ENCODE measurements around the gene TRERF1. TPM values are rescaled to one million over a fixed set of nuclear protein-coding genes. Genes with fewer than 3 reads are reported as not detected.

TRERF1 gene
- polyA plus RNA-seq, 1 donor = 5.1 TPM

DNA sequence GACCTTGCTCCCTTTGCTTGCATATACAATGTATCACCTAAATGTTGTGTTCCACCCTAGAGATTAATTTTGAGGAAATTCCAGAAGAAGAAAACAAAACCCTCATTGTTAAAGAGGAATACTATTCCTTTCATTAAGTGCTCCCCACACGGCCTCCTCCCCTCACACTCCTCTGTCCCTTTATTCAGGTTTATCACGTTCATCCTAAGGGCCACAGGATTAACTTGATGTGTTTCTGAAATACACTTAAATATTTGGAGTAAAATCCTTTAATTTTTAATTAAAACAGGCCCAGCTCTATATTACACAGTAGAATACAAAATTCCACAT, 144.6 kb downstream of the TRERF1 start:
- no peaks in the 10 kb centered on the region for H3K27me3 ChIP-seq (ENCODE audit: control insufficient read depth, insufficient read depth, low read length)
- WGBS (ENCODE audit: insufficient coverage, low lambda C conversion rate) = no CpG with 5 or more reads among the region's 2 CpGs
- no peak for DNase-seq

DNA sequence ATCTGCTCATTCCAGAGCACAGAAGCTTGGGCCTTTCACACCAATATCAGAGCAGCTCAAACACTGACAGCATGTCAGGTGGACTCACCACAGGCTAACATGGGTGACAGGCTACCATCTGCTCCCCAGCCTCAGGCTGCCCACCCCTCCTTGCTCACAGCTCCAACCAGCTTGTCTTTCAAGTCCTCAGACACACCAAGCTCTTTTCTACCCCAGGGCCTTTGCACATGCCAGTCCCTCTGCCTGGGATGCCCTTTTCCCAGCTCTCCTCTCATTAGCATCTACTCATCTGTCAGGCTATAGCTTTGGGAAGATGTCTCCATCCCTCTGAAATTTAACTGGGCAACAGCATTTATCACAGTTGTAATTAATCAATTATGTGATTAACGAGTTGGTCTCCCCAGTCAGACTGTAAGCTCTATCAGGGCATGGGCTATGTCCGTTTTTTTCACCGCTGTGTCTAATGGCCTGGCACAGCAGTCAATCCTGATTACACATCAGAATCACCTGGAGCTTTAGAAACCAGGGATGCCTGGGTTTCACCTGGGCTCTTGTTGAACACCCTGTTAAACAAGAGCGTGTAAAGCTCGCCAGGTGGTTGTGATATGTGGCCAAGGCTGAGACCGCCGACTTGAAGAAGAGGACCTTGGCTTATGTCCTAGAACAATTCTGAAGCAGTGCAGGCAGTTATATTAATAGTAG, 145.1 kb downstream of the TRERF1 start:
- Histone ChIP-seq H3K36me3 (ENCODE audit: control insufficient read depth, insufficient read depth, low read length) (no peaks in the 10 kb centered on the region), H3K4me3 (ENCODE audit: low read length) (no peak overlapping the region), H3K9me3 (ENCODE audit: control insufficient read depth, low read depth, low read length) (no peaks in the 10 kb centered on the region), H3K27me3 (ENCODE audit: control insufficient read depth, insufficient read depth, low read length) (no peaks in the 10 kb centered on the region), H3K27ac (ENCODE audit: low read length) (no peak overlapping the region), H3K4me1 (ENCODE audit: control insufficient read depth, insufficient read depth, low read length) (peaks cover 3% of the 10 kb centered on the region)
- WGBS (ENCODE audit: insufficient coverage, low lambda C conversion rate) = no CpG with 5 or more reads among the region's 7 CpGs
- peak in 1 of 2 donors; percentile 45 for DNase-seq

More for the DNA sequence above, 144.6 kb downstream of the TRERF1 start:
- no peaks in the 10 kb centered on the region for H3K9me3 ChIP-seq (ENCODE audit: control insufficient read depth, low read depth, low read length)
- no peaks in the 10 kb centered on the region for H3K36me3 ChIP-seq (ENCODE audit: control insufficient read depth, insufficient read depth, low read length)
- H3K4me1 ChIP-seq (ENCODE audit: control insufficient read depth, insufficient read depth, low read length) = peaks cover 3% of the 10 kb centered on the region
- no peak overlapping the region for H3K27ac ChIP-seq (ENCODE audit: low read length)
- no peak overlapping the region for H3K4me3 ChIP-seq (ENCODE audit: low read length)

DNA sequence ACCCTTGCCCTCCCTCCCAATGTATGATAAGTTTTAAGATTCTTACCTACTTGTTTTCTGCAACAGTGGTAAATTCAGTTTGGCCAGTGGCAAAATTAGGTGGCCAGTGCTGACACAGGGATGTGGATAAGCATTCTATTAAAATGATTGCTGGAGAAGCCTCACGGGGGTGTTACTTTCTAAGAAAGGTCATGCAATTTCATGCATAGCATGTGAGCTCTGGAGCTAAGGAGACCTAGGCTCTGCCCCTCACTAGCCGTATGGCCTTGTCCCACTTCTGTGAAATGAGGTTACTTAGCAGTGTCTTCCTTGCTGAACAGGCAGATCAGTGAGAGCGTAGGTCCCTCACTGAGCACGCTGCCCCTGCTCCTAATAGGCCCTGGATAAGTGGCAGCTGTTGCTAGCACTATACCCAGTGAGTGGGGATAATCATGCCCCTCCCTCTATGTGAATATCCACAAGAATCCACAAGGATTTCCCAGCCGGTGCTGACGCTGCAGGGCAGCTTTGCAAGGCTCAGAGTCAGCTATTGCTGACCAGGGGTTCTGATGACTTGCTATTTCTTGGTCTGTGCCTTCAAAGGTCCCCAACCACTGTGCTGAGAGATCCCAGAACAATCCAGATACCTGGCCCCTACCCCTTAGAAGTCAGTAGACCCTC, 147.5 kb downstream of the TRERF1 start:
- Histone ChIP-seq H3K4me1 (ENCODE audit: control insufficient read depth, insufficient read depth, low read length) (peaks cover 3% of the 10 kb centered on the region), H3K4me3 (ENCODE audit: low read length) (no peak overlapping the region), H3K36me3 (ENCODE audit: control insufficient read depth, insufficient read depth, low read length) (no peaks in the 10 kb centered on the region), H3K9me3 (ENCODE audit: control insufficient read depth, low read depth, low read length) (no peaks in the 10 kb centered on the region), H3K27ac (ENCODE audit: low read length) (no peak overlapping the region), H3K27me3 (ENCODE audit: control insufficient read depth, insufficient read depth, low read length) (no peaks in the 10 kb centered on the region)
- WGBS (ENCODE audit: insufficient coverage, low lambda C conversion rate) = no CpG with 5 or more reads among the region's 6 CpGs
- no peak for DNase-seq

DNA sequence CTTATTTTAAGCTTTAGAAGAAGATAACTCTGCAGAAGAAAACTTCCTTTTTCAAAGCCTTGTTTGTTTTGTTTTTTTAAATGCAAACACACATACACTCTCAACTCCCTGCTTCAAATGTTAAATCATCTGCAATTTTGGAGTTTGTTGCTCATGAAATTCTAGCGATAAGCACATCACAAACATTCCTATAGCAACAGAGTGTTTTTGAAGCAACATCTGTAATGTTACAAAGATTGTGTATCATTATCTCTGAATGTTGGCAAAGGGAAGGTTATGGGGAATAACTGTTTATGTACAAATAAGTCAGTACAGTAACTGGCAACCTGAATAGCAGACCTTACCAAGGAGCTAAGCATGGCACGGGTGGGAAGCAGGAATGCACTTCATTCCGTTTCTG, 149.3 kb downstream of the TRERF1 start:
- Histone ChIP-seq H3K4me1 (ENCODE audit: control insufficient read depth, insufficient read depth, low read length) (peaks cover 3% of the 10 kb centered on the region), H3K27me3 (ENCODE audit: control insufficient read depth, insufficient read depth, low read length) (no peaks in the 10 kb centered on the region), H3K36me3 (ENCODE audit: control insufficient read depth, insufficient read depth, low read length) (no peaks in the 10 kb centered on the region), H3K4me3 (ENCODE audit: low read length) (no peak overlapping the region), H3K27ac (ENCODE audit: low read length) (no peak overlapping the region), H3K9me3 (ENCODE audit: control insufficient read depth, low read depth, low read length) (no peaks in the 10 kb centered on the region)
- DNase-seq = no peak
- WGBS (ENCODE audit: insufficient coverage, low lambda C conversion rate) = no CpG with 5 or more reads among the region's 3 CpGs

DNA sequence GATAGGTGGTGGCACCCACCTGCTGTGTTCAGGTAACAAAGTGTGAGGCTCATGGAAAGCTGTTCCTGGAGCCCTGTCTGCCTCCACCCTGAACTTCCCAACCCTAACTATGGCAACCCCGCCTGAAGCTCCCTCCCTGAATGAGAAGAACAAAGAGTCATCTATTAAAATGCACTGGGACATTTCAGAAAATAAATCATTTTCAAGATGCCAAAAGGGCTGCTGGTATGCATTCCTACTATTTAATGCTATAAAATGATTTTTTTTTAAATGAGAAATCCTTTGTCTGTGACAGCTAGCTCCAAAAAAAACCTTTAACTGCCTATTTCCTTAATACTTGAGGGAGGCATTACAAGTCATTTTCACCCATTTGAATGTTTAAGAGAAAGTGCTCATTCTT, 149.7 kb downstream of the TRERF1 start:
- no peak overlapping the region for H3K4me3 ChIP-seq (ENCODE audit: low read length)
- no peaks in the 10 kb centered on the region for H3K4me1 ChIP-seq (ENCODE audit: control insufficient read depth, insufficient read depth, low read length)
- no peak overlapping the region for H3K27ac ChIP-seq (ENCODE audit: low read length)
- no peak for DNase-seq
- H3K27me3 ChIP-seq (ENCODE audit: control insufficient read depth, insufficient read depth, low read length) = no peaks in the 10 kb centered on the region
- no peaks in the 10 kb centered on the region for H3K36me3 ChIP-seq (ENCODE audit: control insufficient read depth, insufficient read depth, low read length)
- WGBS (ENCODE audit: insufficient coverage, low lambda C conversion rate) = no CpG with 5 or more reads among the region's 1 CpG
- H3K9me3 ChIP-seq (ENCODE audit: control insufficient read depth, low read depth, low read length) = no peaks in the 10 kb centered on the region

DNA sequence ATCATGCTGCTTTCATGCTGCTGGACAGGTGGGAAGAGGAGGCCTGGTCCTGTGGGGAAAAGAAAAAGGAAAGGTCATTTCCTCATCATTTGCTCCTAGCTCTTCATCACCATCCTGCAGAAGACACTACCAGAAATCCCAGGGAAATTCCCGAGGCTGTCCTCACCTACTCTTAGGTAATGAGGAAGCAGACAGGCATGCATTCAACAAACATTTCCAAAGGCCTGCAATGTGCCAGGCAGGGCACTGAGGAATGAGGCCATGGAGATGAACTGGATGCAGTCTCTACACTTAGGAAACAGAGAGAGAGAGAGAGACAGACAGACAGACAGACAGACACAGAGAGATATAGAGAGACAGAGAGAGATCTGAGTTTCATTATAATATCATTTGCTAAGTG, 151.0 kb downstream of the TRERF1 start:
- Histone ChIP-seq H3K4me3 (ENCODE audit: low read length) (no peak overlapping the region), H3K9me3 (ENCODE audit: control insufficient read depth, low read depth, low read length) (no peaks in the 10 kb centered on the region), H3K36me3 (ENCODE audit: control insufficient read depth, insufficient read depth, low read length) (no peaks in the 10 kb centered on the region), H3K4me1 (ENCODE audit: control insufficient read depth, insufficient read depth, low read length) (no peaks in the 10 kb centered on the region), H3K27me3 (ENCODE audit: control insufficient read depth, insufficient read depth, low read length) (no peaks in the 10 kb centered on the region), H3K27ac (ENCODE audit: low read length) (no peak overlapping the region)
- no CpG with 5 or more reads among the region's 1 CpG for WGBS (ENCODE audit: insufficient coverage, low lambda C conversion rate)
- DNase-seq = no peak

DNA sequence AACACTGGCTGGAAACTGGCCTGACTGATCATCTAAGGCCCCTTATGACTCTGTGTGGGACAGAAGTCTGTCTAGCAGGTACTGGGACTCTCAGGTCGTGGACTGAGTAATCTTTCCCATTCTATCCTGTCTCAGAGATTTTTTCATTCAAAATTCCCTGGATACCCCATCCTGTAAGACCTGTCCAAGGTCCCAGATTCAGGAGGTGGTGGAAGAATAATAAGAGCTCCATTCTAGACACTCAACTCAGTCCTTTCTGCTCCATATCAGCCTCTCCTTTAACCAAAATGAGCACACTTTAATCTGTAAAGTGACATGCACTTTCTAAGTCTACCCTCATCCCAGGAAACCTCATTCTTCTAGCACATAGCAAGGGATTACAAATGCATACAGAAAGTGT, 151.5 kb downstream of the TRERF1 start:
- no peak for DNase-seq
- no peaks in the 10 kb centered on the region for H3K36me3 ChIP-seq (ENCODE audit: control insufficient read depth, insufficient read depth, low read length)
- no peak overlapping the region for H3K4me3 ChIP-seq (ENCODE audit: low read length)
- H3K27ac ChIP-seq (ENCODE audit: low read length) = no peak overlapping the region
- H3K27me3 ChIP-seq (ENCODE audit: control insufficient read depth, insufficient read depth, low read length) = no peaks in the 10 kb centered on the region
- WGBS (ENCODE audit: insufficient coverage, low lambda C conversion rate) = no CpG with 5 or more reads among the region's 1 CpG
- H3K4me1 ChIP-seq (ENCODE audit: control insufficient read depth, insufficient read depth, low read length) = no peaks in the 10 kb centered on the region
- no peaks in the 10 kb centered on the region for H3K9me3 ChIP-seq (ENCODE audit: control insufficient read depth, low read depth, low read length)

DNA sequence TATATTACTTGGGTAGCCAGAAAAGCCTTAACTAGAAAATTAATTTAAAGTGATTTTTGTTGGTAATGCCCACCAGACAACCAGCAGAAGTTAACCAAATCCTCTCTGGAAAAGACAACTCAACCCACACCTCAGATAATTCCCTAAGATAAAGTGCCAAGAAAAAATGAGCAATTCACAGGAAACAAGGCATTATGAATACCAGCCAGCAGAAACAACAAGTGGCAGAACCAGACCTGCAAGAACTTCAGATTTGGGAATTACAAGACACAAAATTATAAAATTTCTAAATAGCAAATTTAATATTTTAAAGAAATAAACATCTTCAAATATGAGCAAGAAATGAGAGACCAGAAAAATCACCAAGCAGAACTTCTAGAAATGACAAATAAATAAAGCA, 154.1 kb downstream of the TRERF1 start:
- Histone ChIP-seq H3K9me3 (ENCODE audit: control insufficient read depth, low read depth, low read length) (no peaks in the 10 kb centered on the region), H3K36me3 (ENCODE audit: control insufficient read depth, insufficient read depth, low read length) (no peaks in the 10 kb centered on the region), H3K27ac (ENCODE audit: low read length) (no peak overlapping the region), H3K4me1 (ENCODE audit: control insufficient read depth, insufficient read depth, low read length) (no peaks in the 10 kb centered on the region), H3K27me3 (ENCODE audit: control insufficient read depth, insufficient read depth, low read length) (no peaks in the 10 kb centered on the region), H3K4me3 (ENCODE audit: low read length) (no peak overlapping the region)
- DNase-seq = no peak

DNA sequence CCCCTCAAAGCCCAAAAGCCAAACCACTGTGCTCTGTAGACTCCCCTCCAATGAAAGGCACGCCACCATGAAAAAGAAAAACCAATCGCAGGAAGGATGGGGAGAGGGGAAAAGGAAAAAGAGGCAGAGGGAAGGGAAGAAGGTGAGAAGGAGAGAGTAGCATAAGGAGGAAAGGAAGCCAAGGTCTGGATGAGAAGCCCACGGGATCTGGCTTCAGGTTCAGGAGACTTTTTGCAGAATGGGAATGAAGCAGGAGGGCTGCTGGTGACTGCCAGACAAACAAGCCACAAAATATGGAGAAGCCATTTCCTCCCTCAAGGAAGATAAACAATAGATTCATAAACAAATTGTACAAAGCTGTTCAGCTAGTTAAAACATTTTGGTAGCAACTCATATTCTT, 155.1 kb downstream of the TRERF1 start:
- Histone ChIP-seq H3K9me3 (ENCODE audit: control insufficient read depth, low read depth, low read length) (no peaks in the 10 kb centered on the region), H3K27ac (ENCODE audit: low read length) (no peak overlapping the region), H3K4me1 (ENCODE audit: control insufficient read depth, insufficient read depth, low read length) (no peaks in the 10 kb centered on the region), H3K27me3 (ENCODE audit: control insufficient read depth, insufficient read depth, low read length) (no peaks in the 10 kb centered on the region), H3K4me3 (ENCODE audit: low read length) (no peak overlapping the region), H3K36me3 (ENCODE audit: control insufficient read depth, insufficient read depth, low read length) (no peaks in the 10 kb centered on the region)
- no peak for DNase-seq
- 73% methylated on average over 3 of the region's 3 CpGs for WGBS (ENCODE audit: insufficient coverage, low lambda C conversion rate)

DNA sequence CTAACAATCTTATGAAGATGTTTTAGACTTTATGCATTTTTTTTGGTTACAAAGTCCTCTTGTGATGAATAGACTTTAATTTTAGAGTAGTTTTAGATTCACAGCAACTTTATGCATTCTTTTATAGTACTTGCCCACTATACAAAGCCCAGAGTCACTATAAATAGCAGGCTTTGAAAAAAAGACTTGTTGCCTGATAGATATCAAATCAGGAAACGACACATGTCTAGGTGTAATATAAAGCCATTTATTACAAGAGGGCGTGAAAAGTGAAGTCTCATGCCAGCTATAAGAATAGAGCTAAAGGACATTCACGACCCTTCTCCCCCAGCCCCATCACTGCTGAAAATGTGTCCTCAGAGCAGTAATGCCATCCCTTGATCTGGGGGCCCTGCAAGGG, 156.0 kb downstream of the TRERF1 start:
- no peaks in the 10 kb centered on the region for H3K9me3 ChIP-seq (ENCODE audit: control insufficient read depth, low read depth, low read length)
- H3K27me3 ChIP-seq (ENCODE audit: control insufficient read depth, insufficient read depth, low read length) = no peaks in the 10 kb centered on the region
- 83% methylated on average over 2 of the region's 3 CpGs for WGBS (ENCODE audit: insufficient coverage, low lambda C conversion rate)
- no peaks in the 10 kb centered on the region for H3K4me1 ChIP-seq (ENCODE audit: control insufficient read depth, insufficient read depth, low read length)
- no peak overlapping the region for H3K27ac ChIP-seq (ENCODE audit: low read length)
- H3K36me3 ChIP-seq (ENCODE audit: control insufficient read depth, insufficient read depth, low read length) = no peaks in the 10 kb centered on the region
- no peak overlapping the region for H3K4me3 ChIP-seq (ENCODE audit: low read length)
- DNase-seq = no peak

DNA sequence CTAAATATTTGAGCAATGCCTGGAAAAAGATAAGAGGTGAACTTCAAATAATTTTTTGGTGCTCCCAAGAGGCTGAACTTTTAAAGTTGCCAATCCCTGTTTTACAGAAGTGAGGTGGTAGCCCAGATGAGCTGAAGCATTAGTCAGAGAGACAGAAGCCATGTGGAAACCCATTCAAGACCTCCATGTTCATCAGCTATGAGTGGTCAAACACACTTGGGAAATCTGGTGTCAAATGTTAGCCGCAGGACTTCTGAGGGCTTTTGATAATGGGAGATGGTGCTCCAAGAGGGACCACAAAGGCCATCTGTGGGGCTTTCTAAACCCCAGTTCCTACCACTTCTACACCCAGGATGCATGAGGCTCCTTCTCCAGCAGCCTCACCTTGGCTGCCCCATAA, 156.5 kb downstream of the TRERF1 start:
- H3K4me1 ChIP-seq (ENCODE audit: control insufficient read depth, insufficient read depth, low read length) = no peaks in the 10 kb centered on the region
- no peak for DNase-seq
- H3K27ac ChIP-seq (ENCODE audit: low read length) = no peak overlapping the region
- H3K27me3 ChIP-seq (ENCODE audit: control insufficient read depth, insufficient read depth, low read length) = no peaks in the 10 kb centered on the region
- no peaks in the 10 kb centered on the region for H3K9me3 ChIP-seq (ENCODE audit: control insufficient read depth, low read depth, low read length)
- WGBS (ENCODE audit: insufficient coverage, low lambda C conversion rate) = no CpG with 5 or more reads among the region's 1 CpG
- H3K36me3 ChIP-seq (ENCODE audit: control insufficient read depth, insufficient read depth, low read length) = no peaks in the 10 kb centered on the region
- no peak overlapping the region for H3K4me3 ChIP-seq (ENCODE audit: low read length)

Measured in large intestine (tissue), 3 donors.